ENCODE data around the gene PLXDC2.
"Not testable (repeated sequence)": the region's sequence is repeated elsewhere in the genome, so short reads cannot be mapped to it uniquely, and the experiment has no call there.

PLXDC2 gene

DNA sequence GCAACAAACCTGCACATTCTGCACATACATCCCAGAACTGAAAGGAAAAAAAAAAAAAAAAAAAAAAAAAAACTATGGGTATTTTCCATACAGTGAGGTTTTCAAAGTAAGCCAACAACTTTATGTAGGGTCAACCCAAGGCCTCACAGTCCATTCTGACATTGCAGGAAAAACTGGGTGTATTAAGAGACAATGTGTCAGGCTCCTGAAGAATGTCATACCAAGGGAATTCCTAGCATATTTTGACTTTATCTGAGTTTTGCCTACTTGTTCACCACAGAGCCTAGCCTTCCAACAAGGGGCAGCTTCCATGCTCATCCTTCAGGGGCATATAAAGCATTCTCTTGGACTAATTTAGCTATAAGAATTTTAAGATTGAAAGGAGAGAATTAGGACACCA, 368.9 kb downstream of the PLXDC2 start:
- no peak for TF ChIP-seq CTCF (IDR thresholded peaks at IDR 0.05; ENCODE audit: extremely low read depth, insufficient read depth, missing control alignments)
- in situ Hi-C loops (cut with MboI; ENCODE audit: low pct_unique_long_range_greater_than_20kb, low sequenced_read_pairs, unreplicated experiment) = no loop called here
- no peak for DNase-seq (ENCODE audit: low spot score)

- in situ Hi-C loops (cut with MboI; ENCODE audit: low pct_unique_long_range_greater_than_20kb, low sequenced_read_pairs, unreplicated experiment); DNase-seq (ENCODE audit: low spot score): not testable (repeated sequence)
These were observed 375.2 kb downstream of the PLXDC2 start for GRCh38 chr10:20191392-20191791.

DNA sequence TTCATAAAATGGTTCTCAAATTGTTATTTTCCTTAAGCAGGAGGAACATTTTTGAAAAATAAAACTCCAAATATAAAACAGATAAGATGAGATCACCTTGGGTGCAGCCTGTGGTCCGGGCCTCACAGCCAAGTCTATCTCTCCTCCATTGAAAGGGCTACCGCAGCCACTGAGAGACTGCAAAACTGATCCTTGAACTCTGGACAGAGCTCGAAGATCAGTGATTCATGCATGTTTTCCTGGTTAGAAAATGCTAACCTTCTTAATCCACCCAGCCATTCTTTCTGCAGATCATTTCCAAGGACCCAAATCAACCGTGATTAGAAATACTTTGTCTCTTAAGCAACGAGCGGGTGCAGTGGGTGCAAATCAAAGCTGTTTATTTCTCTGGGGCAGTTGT, 378.8 kb downstream of the PLXDC2 start:
- no peak for DNase-seq (ENCODE audit: low spot score)
- in situ Hi-C loops (cut with MboI; ENCODE audit: low pct_unique_long_range_greater_than_20kb, low sequenced_read_pairs, unreplicated experiment) = no loop called here
- TF ChIP-seq CTCF (IDR thresholded peaks at IDR 0.05; ENCODE audit: extremely low read depth, insufficient read depth, missing control alignments) = no peak

DNA sequence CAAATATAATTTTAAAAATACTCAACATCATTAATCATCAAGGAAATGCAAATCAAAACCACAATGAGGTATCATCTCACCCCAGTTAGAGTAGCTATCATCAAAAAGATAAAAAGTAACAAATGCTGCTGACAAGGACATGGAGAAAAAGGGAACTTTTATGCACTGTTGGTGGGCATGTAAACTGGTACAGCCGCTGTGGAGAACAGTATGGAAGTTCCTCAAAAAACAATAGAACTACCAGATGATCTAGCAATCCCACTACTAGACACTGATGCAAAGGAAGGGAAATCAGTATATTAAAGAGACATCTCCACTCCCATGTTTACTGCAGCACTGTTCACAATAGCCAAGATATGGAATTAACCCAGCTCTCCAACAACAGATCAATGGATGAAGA, 384.5 kb downstream of the PLXDC2 start:
- TF ChIP-seq CTCF (IDR thresholded peaks at IDR 0.05; ENCODE audit: extremely low read depth, insufficient read depth, missing control alignments) = no peak
- no peak for DNase-seq (ENCODE audit: low spot score)
- in situ Hi-C loops (cut with MboI; ENCODE audit: low pct_unique_long_range_greater_than_20kb, low sequenced_read_pairs, unreplicated experiment) = no loop called here

DNA sequence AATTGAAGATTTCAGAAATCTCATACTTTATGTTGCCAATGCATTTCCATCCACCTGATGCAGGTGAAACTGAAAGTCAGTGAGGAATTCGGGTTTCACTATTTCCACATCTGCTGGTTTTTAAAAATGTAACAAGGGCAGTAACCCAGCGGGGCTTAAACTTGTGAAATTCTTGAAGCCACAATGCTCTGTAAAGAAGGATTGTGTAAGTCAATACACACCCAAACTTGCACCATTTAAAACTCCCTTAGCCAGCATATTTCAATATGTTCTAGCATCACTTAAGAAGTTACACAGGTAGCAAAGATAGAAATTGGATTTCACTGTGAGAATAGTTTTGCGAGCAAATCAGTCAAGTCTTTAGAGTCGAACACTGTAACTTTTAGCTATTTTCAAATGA, 386.1 kb downstream of the PLXDC2 start:
- no peak for DNase-seq (ENCODE audit: low spot score)
- in situ Hi-C loops (cut with MboI; ENCODE audit: low pct_unique_long_range_greater_than_20kb, low sequenced_read_pairs, unreplicated experiment) = no loop called here
- no peak for TF ChIP-seq CTCF (IDR thresholded peaks at IDR 0.05; ENCODE audit: extremely low read depth, insufficient read depth, missing control alignments)

DNA sequence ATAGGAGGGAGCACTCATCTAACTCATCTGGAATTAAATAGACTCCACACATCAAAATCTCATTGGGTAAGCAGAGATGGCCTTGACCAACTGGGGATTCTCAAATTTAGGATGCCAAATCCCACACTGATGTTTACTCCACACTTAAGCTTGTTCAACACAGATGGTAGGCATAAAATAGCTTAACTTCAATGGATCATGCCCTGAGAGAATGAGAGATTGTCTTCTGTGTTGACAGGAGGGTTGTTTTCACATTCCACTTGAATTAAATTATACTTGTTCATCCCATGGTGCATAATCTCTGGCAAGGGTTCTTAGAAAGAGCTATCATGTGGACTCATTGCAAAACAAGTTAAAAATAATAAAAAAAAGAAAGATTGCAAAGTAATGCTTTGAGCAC, 391.4 kb downstream of the PLXDC2 start:
- TF ChIP-seq CTCF (IDR thresholded peaks at IDR 0.05; ENCODE audit: extremely low read depth, insufficient read depth, missing control alignments) = no peak
- no peak for DNase-seq (ENCODE audit: low spot score)
- in situ Hi-C loops (cut with MboI; ENCODE audit: low pct_unique_long_range_greater_than_20kb, low sequenced_read_pairs, unreplicated experiment) = no loop called here

GRCh38 chr10:20209098-20209497, 392.9 kb downstream of the PLXDC2 start:
- DNase-seq (ENCODE audit: low spot score); in situ Hi-C loops (cut with MboI; ENCODE audit: low pct_unique_long_range_greater_than_20kb, low sequenced_read_pairs, unreplicated experiment): not testable (repeated sequence)

- TF ChIP-seq CTCF (IDR thresholded peaks at IDR 0.05; ENCODE audit: extremely low read depth, insufficient read depth, missing control alignments) = no peak
- no peak for DNase-seq (ENCODE audit: low spot score)
- in situ Hi-C loops (cut with MboI; ENCODE audit: low pct_unique_long_range_greater_than_20kb, low sequenced_read_pairs, unreplicated experiment) = no loop called here
These were observed 399.4 kb downstream of the PLXDC2 start for GRCh38 chr10:20215547-20216152.
